GM18511 (cell line): ENCODE measurements around the gene FBXO31.
"Not testable (repeated sequence)": the region's sequence is repeated elsewhere in the genome, so short reads cannot be mapped to it uniquely, and the experiment has no call there.

Source experiments
- ATAC-seq: cut with Tn5 transposase; IDR thresholded peaks from one replicate; pipeline ENCODE4 v1.9.1; 2021; ENCODE audit warnings: mild to moderate bottlenecking, moderate library complexity; ENCODE audit not compliant: unreplicated experiment

FBXO31 gene

GRCh38 chr16:87411375-87412271 is 28.0 kb upstream of the FBXO31 start:
- no peak for ATAC-seq

- ATAC-seq: no peak
Observed at GRCh38 chr16:87410968-87411367, 27.4 kb upstream of the FBXO31 start.

GRCh38 chr16:87410530-87410929 is 27.0 kb upstream of the FBXO31 start:
- no peak for ATAC-seq

- no peak for ATAC-seq
Observed at GRCh38 chr16:87409781-87410180, 26.2 kb upstream of the FBXO31 start.

DNA sequence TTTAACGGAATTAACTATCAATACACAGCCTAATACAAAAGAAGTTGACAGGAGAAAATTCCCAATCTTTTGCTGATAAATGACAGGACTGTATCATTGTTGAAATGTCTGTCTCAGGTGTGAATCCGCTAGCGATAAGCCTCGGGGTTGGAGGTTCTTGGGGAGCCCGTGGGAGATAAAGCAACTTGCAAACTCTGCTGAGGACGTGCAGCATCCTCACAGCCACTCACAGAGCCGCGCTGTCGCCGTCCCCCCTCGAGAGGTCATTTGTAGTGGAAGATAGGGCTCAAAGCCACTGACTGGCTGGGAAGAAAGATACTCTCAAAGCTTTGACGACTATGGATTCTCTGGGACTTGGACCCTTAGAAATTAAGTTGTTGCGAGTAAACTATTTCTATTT is 25.6 kb upstream of the FBXO31 start:
- no peak for ATAC-seq

DNA sequence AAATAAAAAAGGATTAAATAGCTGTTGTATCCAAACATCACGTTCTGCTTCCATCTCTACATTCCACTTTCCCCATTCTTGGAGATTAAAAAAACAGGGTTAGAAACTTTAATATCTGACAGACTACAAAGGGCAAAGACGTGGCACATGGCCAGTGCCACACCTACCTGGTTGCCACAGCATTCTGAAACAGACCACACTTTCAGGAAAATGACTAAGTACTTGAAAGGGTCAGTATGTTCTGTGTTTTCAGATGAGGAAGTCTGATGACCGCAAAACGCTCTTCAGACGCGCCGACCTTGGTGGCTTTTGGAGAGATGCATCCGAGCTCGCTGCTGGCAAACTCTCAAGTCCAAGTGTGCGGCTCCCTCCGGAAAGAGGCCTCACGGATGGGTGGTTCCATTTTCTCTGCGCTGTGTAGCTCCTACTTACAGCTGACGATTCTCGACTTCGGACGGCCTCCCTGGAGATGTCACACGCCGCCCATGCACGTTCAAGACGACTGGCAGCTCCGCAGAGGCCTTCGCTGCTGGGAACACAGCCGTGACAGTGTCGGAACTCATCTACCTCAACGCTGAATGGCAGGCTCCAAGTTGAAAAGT is 24.0 kb upstream of the FBXO31 start:
- ATAC-seq: no peak

DNA sequence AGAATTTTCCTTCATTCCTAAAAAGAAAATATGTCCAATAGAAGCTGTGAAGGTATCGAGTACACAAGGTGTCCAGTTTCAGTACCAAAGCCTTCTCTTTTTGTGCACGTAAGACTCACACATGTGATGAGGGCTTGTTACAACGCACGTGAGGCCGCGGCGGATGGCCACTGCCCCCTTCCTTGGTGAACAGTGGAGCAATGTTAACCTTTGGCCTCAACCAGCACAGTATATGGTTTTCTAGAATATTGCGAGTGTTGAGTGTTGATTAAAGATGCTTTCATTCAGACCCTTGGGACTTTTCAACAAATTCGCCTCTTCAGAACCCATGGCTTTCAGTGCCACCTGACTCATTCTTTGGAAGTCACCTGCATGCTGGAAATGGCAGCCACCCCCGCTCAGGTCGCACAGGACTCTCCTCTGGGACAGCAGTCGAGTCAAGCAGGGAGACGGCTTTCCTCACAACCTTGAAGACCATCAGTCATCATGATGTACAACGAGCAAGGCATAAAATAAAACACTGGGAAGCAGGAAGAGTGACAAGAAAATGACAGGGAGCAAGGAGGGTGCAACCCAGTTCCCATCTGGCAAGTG is 23.0 kb upstream of the FBXO31 start:
- ATAC-seq: no peak

- ATAC-seq: no peak
Observed at GRCh38 chr16:87404764-87405625, 21.4 kb upstream of the FBXO31 start.

DNA sequence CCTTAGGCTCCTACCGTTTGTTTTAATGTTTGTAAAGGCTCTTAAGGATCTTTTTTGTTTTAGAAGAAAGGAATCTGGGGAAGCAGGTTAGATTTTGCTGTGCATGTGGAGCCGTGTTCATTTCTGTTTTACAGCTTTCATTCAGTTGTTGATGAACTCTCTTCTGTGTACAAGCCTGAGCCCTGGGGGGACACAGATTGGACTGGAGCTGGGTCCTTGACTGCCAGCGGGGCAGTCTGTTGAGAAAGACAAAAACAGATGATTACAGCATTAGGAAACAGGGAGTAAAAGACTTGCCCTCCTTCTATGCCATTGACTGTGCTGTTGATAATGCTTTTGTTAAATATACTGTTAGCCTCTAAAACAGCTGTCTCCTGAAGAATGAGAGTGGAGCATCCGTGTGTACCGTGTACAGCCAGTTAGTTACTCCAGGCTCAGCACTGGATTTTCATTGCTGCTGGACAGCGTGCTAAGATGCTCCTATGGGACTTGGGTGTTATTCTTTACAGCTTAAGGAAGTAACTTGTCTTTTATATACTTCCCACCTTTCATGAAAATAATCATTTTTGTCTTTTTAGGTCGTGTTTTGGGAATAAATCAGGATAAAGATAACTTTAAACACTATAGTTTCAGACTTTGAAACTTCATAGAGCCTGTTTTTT is 11.7 kb upstream of the FBXO31 start:
- no peak for ATAC-seq

- no peak for ATAC-seq
Observed at GRCh38 chr16:87393680-87394055, 10.1 kb upstream of the FBXO31 start.

- ATAC-seq: peak; percentile 1
Observed at GRCh38 chr16:87392821-87393679, 9.5 kb upstream of the FBXO31 start.

GRCh38 chr16:87391950-87392820 is 8.6 kb upstream of the FBXO31 start, which contains the start of gene MAP1LC3B:
Gene MAP1LC3B, plus strand, starts transcription at chr16:87392336. Its CDS starts 92 bp downstream, at chr16:87392428.
- ATAC-seq: peak; percentile 60

- ATAC-seq: peak; percentile 6
Observed at GRCh38 chr16:87391324-87391949, 7.9 kb upstream of the FBXO31 start.

- ATAC-seq: no peak
Observed at GRCh38 chr16:87390641-87391323, 7.2 kb upstream of the FBXO31 start.

DNA sequence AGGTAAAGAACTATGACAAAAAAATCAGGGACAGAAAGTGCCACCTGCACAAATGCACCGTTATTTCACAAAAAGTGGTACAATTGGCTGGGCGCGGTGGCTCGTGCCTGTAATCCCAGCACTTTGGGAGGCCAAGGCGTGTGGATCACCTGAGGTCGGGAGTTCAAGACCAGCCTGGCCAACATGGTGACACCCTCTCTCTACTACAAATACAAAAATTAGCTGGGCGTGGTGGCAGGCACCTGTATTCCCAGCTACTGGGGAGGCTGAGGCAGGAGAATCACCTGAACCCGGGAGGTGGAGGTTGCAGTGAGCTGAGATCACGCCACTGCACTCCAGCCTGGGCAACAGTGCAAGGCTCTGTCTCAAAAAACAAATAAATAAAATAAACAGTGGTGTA is 6.3 kb upstream of the FBXO31 start:
- ATAC-seq: not testable (repeated sequence)

DNA sequence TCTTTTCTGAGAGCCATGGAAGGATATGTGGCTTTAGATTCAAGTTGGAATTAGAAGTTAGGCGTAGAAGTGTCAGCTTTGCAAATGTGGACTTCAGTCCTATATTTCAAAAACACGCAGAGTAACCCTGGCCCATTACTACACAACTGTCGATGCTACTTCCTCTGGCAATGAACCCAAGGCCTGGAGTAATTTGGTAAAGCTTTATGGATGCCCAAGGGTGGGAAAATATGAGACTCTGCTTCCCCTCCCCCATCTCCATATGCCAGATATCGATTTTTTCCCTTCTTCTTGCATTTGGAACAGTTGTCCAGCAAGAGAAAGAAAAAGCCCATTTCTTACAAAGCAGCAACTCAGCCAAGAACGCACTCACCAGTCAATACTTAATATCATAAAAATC is 5.7 kb upstream of the FBXO31 start:
- ATAC-seq: no peak

DNA sequence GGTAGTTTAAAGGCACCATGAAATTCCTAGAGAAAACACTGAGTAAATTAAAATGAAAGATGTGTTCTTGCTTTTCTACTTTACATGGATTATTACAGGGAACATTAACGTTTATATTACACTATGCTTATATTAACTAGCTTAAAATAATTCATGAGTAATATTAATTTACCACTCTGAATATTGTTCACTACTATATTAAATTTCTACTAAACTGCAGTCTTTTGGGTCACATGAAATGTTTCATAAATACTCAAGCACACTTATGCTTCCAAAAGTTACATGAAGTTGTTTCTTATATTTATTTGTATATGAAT is 5.2 kb upstream of the FBXO31 start:
- ATAC-seq: no peak
